SK-N-SH (cell line): Measurements from ENCODE around the gene CASZ1. TPM values are rescaled to one million over a fixed set of nuclear protein-coding genes. Genes with fewer than 3 reads are reported as not detected.

Experiments
- CTCF ChIA-PET: fragments of 300-600, 350-600 bp; formaldehyde crosslinking; extraction: SDS; loops from one replicate; lab custom pipeline; 2021; lab: Yijun Ruan, JAX
- POLR2A ChIA-PET: fragments of 350-600 bp; sonication (Branson Sonifier 250); formaldehyde crosslinking; extraction: SDS; loops from one replicate; lab custom pipeline; 2020; ENCODE audit warnings: antibody characterized with exemption, inconsistent platforms; lab: Yijun Ruan, JAX
- DNase-seq: peaks from one replicate; pipeline ENCODE4 v3.0.0; 2012
- H2AFZ ChIP-seq: fragments of 200-600 bp; sonication (generic); 2 replicates; pipeline ENCODE4 v1.8.1; 2016; ENCODE audit warnings: antibody characterized with exemption, mild to moderate bottlenecking, low read depth
- H3F3A ChIP-seq: fragments of 200-600 bp; sonication (generic); replicated peaks from 2 replicates; pipeline ENCODE3; 2016; ENCODE audit warnings: antibody characterized with exemption, mild to moderate bottlenecking; ENCODE audit not compliant: insufficient read depth
- H3K27ac ChIP-seq, 2 experiments: fragments of 200-500 bp in 1 of 2; fragments of 200-600 bp in 1 of 2; sonication (Bioruptor generic) in 1 of 2; sonication (generic), shearing (Covaris generic) in 1 of 2; 2 replicates each; pipeline versions ENCODE4 v1.5.1 to v1.6.1; 2014 to 2016; ENCODE audit warnings: low read depth in 2 of 2, inconsistent platforms in 1 of 2, low read length in 1 of 2, mild to moderate bottlenecking in 1 of 2, mixed read lengths in 1 of 2
- H3K27me3 ChIP-seq: fragments of 200-600 bp; sonication (generic), shearing (Covaris generic); 2 replicates; pipeline ENCODE4 v1.6.1; 2016; ENCODE audit warnings: mixed run types; ENCODE audit not compliant: insufficient read depth
- H3K36me3 ChIP-seq, 2 experiments: fragments of 200-500 bp in 1 of 2; fragments of 200-600 bp in 1 of 2; sonication (Bioruptor generic) in 1 of 2; sonication (generic) in 1 of 2; replicated peaks in 1 of 2; 2 replicates each; pipeline versions ENCODE3 to v1.5.1; 2014 to 2016; ENCODE audit warnings: low read length in 1 of 2, mild to moderate bottlenecking in 1 of 2; ENCODE audit not compliant: insufficient read depth in 2 of 2, control insufficient read depth in 1 of 2
- H3K4me1 ChIP-seq, 2 experiments: fragments of 200-500 bp in 1 of 2; fragments of 200-600 bp in 1 of 2; sonication (Bioruptor generic) in 1 of 2; sonication (generic), shearing (Covaris generic) in 1 of 2; 2 replicates each; pipeline versions ENCODE4 v1.5.1 to v1.6.1; 2014 to 2016; ENCODE audit warnings: low read depth in 1 of 2, low read length in 1 of 2, mixed run types in 1 of 2; ENCODE audit not compliant: insufficient read depth in 2 of 2, control insufficient read depth in 1 of 2
- H3K4me2 ChIP-seq: fragments of 200-600 bp; sonication (generic), shearing (Covaris generic); 2 replicates; pipeline ENCODE4 v1.6.1; 2017; ENCODE audit warnings: mixed run types
- H3K4me3 ChIP-seq, 2 experiments: fragments of 200-500 bp in 1 of 2; fragments of 200-600 bp in 1 of 2; sonication (Bioruptor generic) in 1 of 2; sonication (generic), shearing (Covaris generic) in 1 of 2; 2 replicates each; pipeline versions ENCODE4 v1.5.1 to v1.8.1; 2014 to 2016; ENCODE audit warnings: low read depth in 2 of 2, inconsistent platforms in 1 of 2, low read length in 1 of 2, mild to moderate bottlenecking in 1 of 2, mixed read lengths in 1 of 2, moderate library complexity in 1 of 2
- H3K79me2 ChIP-seq: fragments of 200-600 bp; sonication (generic); 2 replicates; pipeline ENCODE4 v1.8.1; 2017; ENCODE audit warnings: mild to moderate bottlenecking; ENCODE audit not compliant: insufficient read depth
- H3K9ac ChIP-seq: fragments of 200-600 bp; sonication (generic); 2 replicates; pipeline ENCODE4 v1.6.1; 2017; ENCODE audit warnings: mixed run types
- H3K9me2 ChIP-seq: fragments of 200-600 bp; sonication (generic); 2 replicates; pipeline ENCODE4 v1.6.1; 2017; ENCODE audit warnings: mixed run types
- H3K9me3 ChIP-seq: fragments of 200-600 bp; sonication (generic); 2 replicates; pipeline ENCODE4 v1.6.1; 2017; ENCODE audit warnings: mixed run types, mild to moderate bottlenecking, moderate library complexity
- H4K20me1 ChIP-seq: fragments of 200-600 bp; sonication (generic); 2 replicates; pipeline ENCODE4 v1.6.1; 2017; ENCODE audit warnings: mild to moderate bottlenecking, mixed run types; ENCODE audit not compliant: insufficient read depth
- ELF1 ChIP-seq: IDR thresholded peaks from 2 replicates; pipeline ENCODE4 v1.4.0; 2012
- GATA2 ChIP-seq: sonication (generic); formaldehyde crosslinking; IDR thresholded peaks from 2 replicates; pipeline ENCODE4 v1.5.0; 2020; ENCODE audit warnings: mild to moderate bottlenecking, missing genetic modification reagents
- MEF2A ChIP-seq: IDR thresholded peaks from 2 replicates; pipeline ENCODE4 v1.4.0; 2012; ENCODE audit warnings: low read depth, borderline replicate concordance
- MXI1 ChIP-seq: IDR thresholded peaks from 2 replicates; pipeline ENCODE4 v1.6.1; 2012; ENCODE audit warnings: mild to moderate bottlenecking, low read depth, low read length, improper control_type of control experiment
- RFX5 ChIP-seq: IDR thresholded peaks from 2 replicates; pipeline ENCODE4 v1.6.1; 2012; ENCODE audit warnings: mild to moderate bottlenecking, improper control_type of control experiment, low read length
- TAF1 ChIP-seq: IDR thresholded peaks from 2 replicates; pipeline ENCODE4 v1.6.1; 2012; ENCODE audit warnings: low read depth, mild to moderate bottlenecking, low read length, moderate library complexity, borderline replicate concordance
- TCF12 ChIP-seq: IDR thresholded peaks from 2 replicates; pipeline ENCODE4 v1.4.0; 2012
- YY1 ChIP-seq: IDR thresholded peaks from 2 replicates; pipeline ENCODE4 v1.4.0; 2012; ENCODE audit warnings: low read depth, mild to moderate bottlenecking
- whole genome bisulfite sequencing: methylation state at CpG from one replicate; pipeline ENCODE4 v1.1.6; 2017; ENCODE audit warnings: low lambda C conversion rate; 5-methylcytosine and 5-hydroxymethylcytosine counted together
- polyA plus RNA-seq, 3 experiments: library from polyadenylated mRNA; depleted of rRNA; stranded (reverse); fragments of >200 nt; gene quantifications; 2 replicates each; pipeline ENCODE4 v1.2.3, GENCODE V29; 2012
- TF ChIP-seq, protein P1 (sequence below): IDR thresholded peaks from 2 replicates; pipeline ENCODE4; 2012
- TF ChIP-seq, protein P2 (sequence below): IDR thresholded peaks from 2 replicates; pipeline ENCODE4 v1.4.0; 2012; ENCODE audit warnings: low read depth, borderline replicate concordance
- TF ChIP-seq, protein P3 (sequence below): IDR thresholded peaks from 2 replicates; pipeline ENCODE4 v1.4.0; 2012; ENCODE audit warnings: low read depth
- TF ChIP-seq, protein P4 (sequence below): fragments of 150-350 bp; IDR thresholded peaks from 2 replicates; pipeline ENCODE4 v1.6.1; 2016; ENCODE audit warnings: mild to moderate bottlenecking, low read depth, low read length

CASZ1 gene
- polyA plus RNA-seq, 1 of the 3 experiments (the other 2 are of a cell fraction) = 0.51 TPM

DNA sequence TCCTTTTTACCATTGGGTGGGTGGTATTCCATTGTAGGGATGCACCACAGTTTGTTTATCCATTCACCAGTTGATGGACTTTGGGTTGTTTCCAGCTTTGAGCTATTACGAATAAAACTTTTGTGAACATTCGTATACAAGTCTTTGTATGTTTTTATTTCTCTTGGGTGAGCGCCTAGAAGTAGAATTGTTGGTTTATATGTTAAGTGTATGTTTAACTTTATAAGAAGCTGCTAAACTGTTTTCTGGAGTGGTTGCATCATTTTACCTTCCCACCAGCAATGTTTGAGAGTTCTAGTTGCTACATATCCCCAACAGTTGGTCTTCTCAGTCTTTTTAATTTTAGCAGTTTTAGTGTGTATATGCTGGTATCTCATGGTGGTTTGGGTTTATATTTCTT, 189.2 kb downstream of the CASZ1 start (continued):
- TF ChIP-seq, protein P1, sequence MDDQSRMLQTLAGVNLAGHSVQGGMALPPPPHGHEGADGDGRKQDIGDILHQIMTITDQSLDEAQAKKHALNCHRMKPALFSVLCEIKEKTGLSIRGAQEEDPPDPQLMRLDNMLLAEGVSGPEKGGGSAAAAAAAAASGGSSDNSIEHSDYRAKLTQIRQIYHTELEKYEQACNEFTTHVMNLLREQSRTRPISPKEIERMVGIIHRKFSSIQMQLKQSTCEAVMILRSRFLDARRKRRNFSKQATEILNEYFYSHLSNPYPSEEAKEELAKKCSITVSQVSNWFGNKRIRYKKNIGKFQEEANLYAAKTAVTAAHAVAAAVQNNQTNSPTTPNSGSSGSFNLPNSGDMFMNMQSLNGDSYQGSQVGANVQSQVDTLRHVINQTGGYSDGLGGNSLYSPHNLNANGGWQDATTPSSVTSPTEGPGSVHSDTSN = no peak
- TF ChIP-seq GATA2 (CRISPR knock-in tag) = no peak

DNA sequence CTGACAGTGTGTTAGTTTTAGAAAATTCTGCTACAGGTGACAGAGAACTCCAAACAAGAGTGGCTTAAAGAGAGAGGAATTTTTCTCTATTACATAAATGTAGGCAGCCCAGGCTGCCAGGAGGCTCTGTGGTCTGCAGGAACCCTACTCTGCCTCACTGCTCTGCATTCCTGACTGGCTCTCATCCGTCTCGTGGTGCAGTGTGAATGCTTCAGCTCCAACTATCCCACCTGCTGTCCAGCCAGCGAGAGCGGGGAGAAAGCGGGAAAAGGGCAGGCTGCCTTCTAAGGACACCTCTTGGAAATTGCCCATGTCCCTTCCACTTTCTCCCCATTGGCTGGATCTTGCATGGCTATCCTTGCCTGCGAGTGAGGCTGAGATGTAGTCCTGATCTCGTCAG, 190.4 kb downstream of the CASZ1 start:
- Histone ChIP-seq H3K27ac (no peak overlapping the region), H3K9me3 (no peaks in the 10 kb centered on the region)
- DNase-seq = no peak
- WGBS = 91% methylated on average over 4 of the region's 7 CpGs
- TF ChIP-seq ELF1 = no peak
- TF ChIP-seq, protein P2, sequence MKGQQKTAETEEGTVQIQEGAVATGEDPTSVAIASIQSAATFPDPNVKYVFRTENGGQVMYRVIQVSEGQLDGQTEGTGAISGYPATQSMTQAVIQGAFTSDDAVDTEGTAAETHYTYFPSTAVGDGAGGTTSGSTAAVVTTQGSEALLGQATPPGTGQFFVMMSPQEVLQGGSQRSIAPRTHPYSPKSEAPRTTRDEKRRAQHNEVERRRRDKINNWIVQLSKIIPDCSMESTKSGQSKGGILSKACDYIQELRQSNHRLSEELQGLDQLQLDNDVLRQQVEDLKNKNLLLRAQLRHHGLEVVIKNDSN = no peak
- no peak for TF ChIP-seq MXI1
- TF ChIP-seq MEF2A = no peak
- TF ChIP-seq, protein P3, sequence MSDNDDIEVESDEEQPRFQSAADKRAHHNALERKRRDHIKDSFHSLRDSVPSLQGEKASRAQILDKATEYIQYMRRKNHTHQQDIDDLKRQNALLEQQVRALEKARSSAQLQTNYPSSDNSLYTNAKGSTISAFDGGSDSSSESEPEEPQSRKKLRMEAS = no peak
- TF ChIP-seq, all 33 proteins: peak for 0
- no peak overlapping the region for H3K9ac ChIP-seq
- H3K79me2 ChIP-seq = no peaks in the 10 kb centered on the region
- no peaks in the 10 kb centered on the region; a peak in 2 of 4 replicates for H3K4me1 ChIP-seq
- no peaks in the 10 kb centered on the region for H3K27me3 ChIP-seq
- ChIA-PET CTCF (interaction anchor here (1.3 kb wide), 1 partner anchor 8 kb away, joined by 4 read pairs; no protein-coding TSS in a partner anchor), POLR2A (no interaction called here)
- H4K20me1 ChIP-seq = no peaks in the 10 kb centered on the region
- no peaks in the 10 kb centered on the region for H3F3A ChIP-seq
- no peak overlapping the region for H3K4me3 ChIP-seq
- no peaks in the 10 kb centered on the region for H3K9me2 ChIP-seq
- H3K36me3 ChIP-seq = no peaks in the 10 kb centered on the region
- H3K4me2 ChIP-seq = no peak overlapping the region
- H2AFZ ChIP-seq = no peak overlapping the region

DNA sequence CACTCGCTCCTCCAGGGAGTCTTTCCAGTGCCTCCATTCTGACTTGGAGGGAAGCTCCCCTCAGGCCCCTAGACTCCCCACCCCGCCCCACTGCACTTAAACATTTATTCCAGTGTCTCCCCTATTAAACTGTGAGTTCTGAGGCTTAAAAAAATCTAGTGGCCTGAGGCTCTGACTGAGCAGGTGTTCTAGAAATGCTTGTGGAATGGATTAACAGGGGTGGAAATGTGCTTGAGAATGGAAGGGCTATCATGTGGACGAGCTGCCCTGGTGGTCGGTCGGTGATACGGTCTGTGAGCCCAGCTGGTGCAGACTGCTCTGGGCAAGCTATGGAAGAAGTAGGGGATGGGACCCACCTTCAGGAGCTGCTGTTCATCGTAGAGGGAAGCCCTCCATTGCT, 191.5 kb downstream of the CASZ1 start:
- CTCF ChIA-PET = interaction anchor here (0.7 kb wide), 1 partner anchor 49 kb away, joined by 3 read pairs; no protein-coding TSS in a partner anchor
- no peaks in the 10 kb centered on the region for H4K20me1 ChIP-seq
- peaks cover 0 to 5% of the 10 kb centered on the region in 2 experiments for H3K4me1 ChIP-seq
- 94% methylated on average over 7 of the region's 7 CpGs for WGBS
- no peak overlapping the region for H3K4me2 ChIP-seq
- H3K9ac ChIP-seq = no peak overlapping the region
- no peak overlapping the region for H3K4me3 ChIP-seq
- H3K36me3 ChIP-seq = no peaks in the 10 kb centered on the region
- H3K79me2 ChIP-seq = no peaks in the 10 kb centered on the region
- peaks cover 1% of the 10 kb centered on the region for H3F3A ChIP-seq
- no peaks in the 10 kb centered on the region for H3K9me2 ChIP-seq
- H3K27ac ChIP-seq = no peak overlapping the region
- H3K9me3 ChIP-seq = no peaks in the 10 kb centered on the region
- no peak for DNase-seq
- TF ChIP-seq MXI1 (no peak), TAF1 (no peak), RFX5 (no peak), YY1 (no peak), TCF12 (no peak)
- TF ChIP-seq, protein P4, sequence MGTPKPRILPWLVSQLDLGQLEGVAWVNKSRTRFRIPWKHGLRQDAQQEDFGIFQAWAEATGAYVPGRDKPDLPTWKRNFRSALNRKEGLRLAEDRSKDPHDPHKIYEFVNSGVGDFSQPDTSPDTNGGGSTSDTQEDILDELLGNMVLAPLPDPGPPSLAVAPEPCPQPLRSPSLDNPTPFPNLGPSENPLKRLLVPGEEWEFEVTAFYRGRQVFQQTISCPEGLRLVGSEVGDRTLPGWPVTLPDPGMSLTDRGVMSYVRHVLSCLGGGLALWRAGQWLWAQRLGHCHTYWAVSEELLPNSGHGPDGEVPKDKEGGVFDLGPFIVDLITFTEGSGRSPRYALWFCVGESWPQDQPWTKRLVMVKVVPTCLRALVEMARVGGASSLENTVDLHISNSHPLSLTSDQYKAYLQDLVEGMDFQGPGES = no peak
- H3K27me3 ChIP-seq = no peaks in the 10 kb centered on the region
- POLR2A ChIA-PET = no interaction called here
- no peak overlapping the region for H2AFZ ChIP-seq
